Tibial nerve (tissue), 4 donors: ENCODE measurements around the gene TEX9.

ENCODE experiments used
- EP300 ChIP-seq, 2 donors: sonication (generic); formaldehyde crosslinking; IDR thresholded peaks; one replicate each; pipeline ENCODE4 v1.6.1; 2017; ENCODE audit warnings: antibody characterized with exemption in 2 of 2, mild to moderate bottlenecking in 1 of 2
- POLR2A ChIP-seq, 2 donors: fragments of 450-650 bp; IDR thresholded peaks; one replicate each; pipeline ENCODE4 v1.6.1; 2017; ENCODE audit warnings: antibody characterized with exemption in 2 of 2, mild to moderate bottlenecking in 2 of 2, moderate library complexity in 2 of 2
- TF ChIP-seq, protein P1 (sequence below), 5 experiments: fragments of 200-600 bp in 3 of 5; fragments of 450-650 bp in 2 of 5; sonication (generic) in 3 of 5; IDR thresholded peaks; one replicate each; pipeline ENCODE4 v1.5.1; 2016 to 2019; ENCODE audit warnings: antibody characterized with exemption in 5 of 5, mild to moderate bottlenecking in 3 of 5, moderate library complexity in 2 of 5

GRCh38 chr15:56390739-56391267 lies 25.6 kb downstream of the TEX9 start:
- TF ChIP-seq, protein P1, sequence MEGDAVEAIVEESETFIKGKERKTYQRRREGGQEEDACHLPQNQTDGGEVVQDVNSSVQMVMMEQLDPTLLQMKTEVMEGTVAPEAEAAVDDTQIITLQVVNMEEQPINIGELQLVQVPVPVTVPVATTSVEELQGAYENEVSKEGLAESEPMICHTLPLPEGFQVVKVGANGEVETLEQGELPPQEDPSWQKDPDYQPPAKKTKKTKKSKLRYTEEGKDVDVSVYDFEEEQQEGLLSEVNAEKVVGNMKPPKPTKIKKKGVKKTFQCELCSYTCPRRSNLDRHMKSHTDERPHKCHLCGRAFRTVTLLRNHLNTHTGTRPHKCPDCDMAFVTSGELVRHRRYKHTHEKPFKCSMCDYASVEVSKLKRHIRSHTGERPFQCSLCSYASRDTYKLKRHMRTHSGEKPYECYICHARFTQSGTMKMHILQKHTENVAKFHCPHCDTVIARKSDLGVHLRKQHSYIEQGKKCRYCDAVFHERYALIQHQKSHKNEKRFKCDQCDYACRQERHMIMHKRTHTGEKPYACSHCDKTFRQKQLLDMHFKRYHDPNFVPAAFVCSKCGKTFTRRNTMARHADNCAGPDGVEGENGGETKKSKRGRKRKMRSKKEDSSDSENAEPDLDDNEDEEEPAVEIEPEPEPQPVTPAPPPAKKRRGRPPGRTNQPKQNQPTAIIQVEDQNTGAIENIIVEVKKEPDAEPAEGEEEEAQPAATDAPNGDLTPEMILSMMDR (IDR thresholded peaks at IDR 0.05), result no peak
- no peak for TF ChIP-seq EP300 (IDR thresholded peaks at IDR 0.05)
- TF ChIP-seq POLR2A (IDR thresholded peaks at IDR 0.05), result no peak
